Nephron progenitor cell (in vitro differentiated cells): Measurements from ENCODE around the gene CMTM5.

Experiments
- DNase-seq: peaks from one replicate; pipeline ENCODE4 v3.0.0; 2021
- H3K27ac Mint-ChIP-seq: 2 replicates; pipeline ENCODE4 v1.8.0; 2021; ENCODE audit warnings: mild to moderate bottlenecking, moderate library complexity, mixed read lengths
- H3K27me3 Mint-ChIP-seq: 2 replicates; pipeline ENCODE4 v1.8.0; 2021; ENCODE audit warnings: mild to moderate bottlenecking, low read depth, mixed read lengths; ENCODE audit not compliant: poor library complexity
- H3K36me3 Mint-ChIP-seq: 2 replicates; pipeline ENCODE4 v1.8.0; 2021; ENCODE audit warnings: low read depth, mixed read lengths
- H3K4me1 Mint-ChIP-seq: 2 replicates; pipeline ENCODE4 v1.8.0; 2021; ENCODE audit warnings: mixed read lengths
- H3K4me3 Mint-ChIP-seq: 2 replicates; pipeline ENCODE4 v1.8.0; 2021; ENCODE audit warnings: mild to moderate bottlenecking, moderate library complexity, mixed read lengths
- H3K9me3 Mint-ChIP-seq: 2 replicates; pipeline ENCODE4 v1.8.0; 2021; ENCODE audit warnings: mild to moderate bottlenecking, moderate library complexity, mixed read lengths
- CTCF ChIP-seq: fragments of 200-600 bp; sonication (generic); IDR thresholded peaks from 2 replicates; pipeline ENCODE4 v1.5.0; 2021; ENCODE audit warnings: antibody characterized with exemption

The CMTM5 gene

GRCh38 chr14:23405516-23406025 is 28.7 kb downstream of the CMTM5 start:
- TF ChIP-seq CTCF, result no peak
- DNase-seq, result no peak
- Mint-ChIP-seq H3K9me3 (no peaks in the 10 kb centered on the region), H3K4me1 (peaks cover 56% of the 10 kb centered on the region), H3K36me3 (no peaks in the 10 kb centered on the region), H3K27ac (no peak overlapping the region), H3K4me3 (no peak overlapping the region), H3K27me3 (peaks cover 28% of the 10 kb centered on the region)

- TF ChIP-seq CTCF, result no peak
- Mint-ChIP-seq H3K4me1 (peaks cover 61% of the 10 kb centered on the region), H3K27me3 (peaks cover 28% of the 10 kb centered on the region), H3K36me3 (no peaks in the 10 kb centered on the region), H3K9me3 (no peaks in the 10 kb centered on the region), H3K4me3 (no peak overlapping the region), H3K27ac (no peak overlapping the region)
- no peak for DNase-seq
Observed at GRCh38 chr14:23406244-23406643, 29.4 kb downstream of the CMTM5 start.

DNA sequence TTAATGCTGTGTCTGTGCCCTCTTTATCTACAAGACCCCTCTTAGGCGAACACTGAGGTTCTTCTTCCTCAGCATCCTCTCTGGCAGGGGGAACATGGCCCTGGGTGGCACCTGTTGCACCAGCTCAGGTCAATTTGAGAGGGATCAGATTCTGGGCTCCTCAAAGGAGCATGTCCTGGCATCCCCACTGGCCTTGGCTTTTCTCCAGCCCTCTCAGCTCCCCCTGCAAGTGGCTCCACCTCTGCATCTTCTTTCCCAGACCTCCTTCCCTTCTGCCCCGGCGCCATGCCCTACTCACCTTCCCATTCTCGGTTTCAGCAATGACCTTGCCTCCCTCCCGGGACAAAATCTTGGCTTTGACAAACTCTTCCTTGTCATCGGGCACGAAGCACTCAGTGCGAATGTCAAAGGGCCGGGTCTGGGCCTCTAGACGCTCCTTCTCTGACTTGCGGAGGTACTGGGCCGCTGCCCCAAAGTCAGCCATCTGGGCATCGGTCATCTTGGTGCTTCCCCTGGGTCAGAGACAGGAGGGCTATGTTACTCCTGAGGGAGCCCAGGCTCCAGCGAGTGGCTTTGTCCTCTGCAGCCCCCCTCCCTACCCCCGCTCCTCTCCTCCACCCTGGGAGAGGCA is 30.0 kb downstream of the CMTM5 start:
- TF ChIP-seq CTCF, result no peak
- Mint-ChIP-seq H3K27ac (no peak overlapping the region), H3K27me3 (peaks cover 28% of the 10 kb centered on the region), H3K4me1 (peaks cover 59% of the 10 kb centered on the region), H3K4me3 (no peak overlapping the region), H3K36me3 (no peaks in the 10 kb centered on the region), H3K9me3 (no peaks in the 10 kb centered on the region)
- no peak for DNase-seq

DNA sequence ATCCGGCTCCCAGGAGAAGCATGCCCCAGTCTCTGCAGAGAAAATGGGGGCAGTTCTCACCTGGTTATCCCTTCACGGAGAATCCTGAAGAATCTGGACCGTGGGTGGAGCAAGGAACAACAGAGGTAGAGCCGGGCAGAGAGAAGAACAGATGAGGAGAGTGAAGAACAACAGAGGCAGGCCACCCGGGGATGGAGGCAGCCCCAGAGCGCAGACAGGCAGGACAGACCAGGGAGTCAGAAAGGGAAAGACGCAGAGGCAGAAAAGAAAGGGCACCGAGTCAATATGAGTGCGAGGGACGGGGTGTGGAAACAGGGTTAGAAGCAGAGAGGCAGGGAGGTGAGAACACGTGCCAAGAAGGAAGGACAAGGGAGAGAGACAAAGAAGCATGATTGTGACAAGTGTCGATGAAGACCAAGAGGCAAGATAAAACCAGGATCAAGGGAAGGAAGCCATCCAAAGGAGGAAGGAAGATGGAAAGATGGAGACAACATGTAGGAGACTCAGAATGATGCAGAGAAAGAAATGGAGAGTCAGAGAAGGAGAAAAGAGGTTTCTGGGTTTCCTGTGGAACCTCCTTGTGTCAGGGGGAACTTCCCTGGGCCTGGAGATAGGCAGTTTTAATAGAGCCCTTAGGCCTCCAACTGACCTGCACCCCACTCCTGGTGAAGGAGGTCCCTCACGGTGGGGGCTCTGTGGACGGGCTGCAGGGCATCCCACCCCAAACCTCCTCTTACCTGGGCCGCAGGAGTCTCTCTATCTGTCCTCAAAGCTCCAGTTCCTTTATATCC is 30.9 kb downstream of the CMTM5 start, which contains the start of gene MYH6:
MYH6 (minus strand) TSS at position 758 of the 791 bp plus-strand sequence. CDS start 1,050 bp downstream, outside the sequence.
- TF ChIP-seq CTCF, result no peak
- Mint-ChIP-seq H3K36me3 (no peaks in the 10 kb centered on the region), H3K4me3 (no peak within 1 kb of the TSS), H3K9me3 (no peaks in the 10 kb centered on the region), H3K4me1 (peaks cover 50% of the 10 kb centered on the region), H3K27me3 (peaks cover 28% of the 10 kb centered on the region), H3K27ac (peak within 1 kb of the TSS; percentile 26)
- DNase-seq, result no peak

DNA sequence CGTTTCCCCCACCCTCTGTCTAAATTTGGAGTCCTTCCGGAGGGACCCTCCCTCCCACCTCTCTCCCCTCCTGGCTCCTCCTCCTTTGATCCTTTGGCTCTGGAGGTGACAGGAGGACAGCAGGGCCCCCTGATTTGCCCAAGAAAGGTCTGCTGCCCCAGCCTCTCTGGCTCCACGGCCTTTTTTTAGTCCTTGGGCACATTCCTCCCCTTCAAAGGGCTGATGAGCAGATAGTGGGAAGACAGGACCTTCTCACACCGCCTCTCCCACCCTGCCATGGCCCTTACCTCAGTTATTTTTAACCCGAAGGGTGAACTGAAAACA is 31.4 kb downstream of the CMTM5 start:
- H3K36me3 Mint-ChIP-seq, result no peaks in the 10 kb centered on the region
- peaks cover 45% of the 10 kb centered on the region for H3K4me1 Mint-ChIP-seq
- peaks cover 24% of the 10 kb centered on the region for H3K27me3 Mint-ChIP-seq
- H3K9me3 Mint-ChIP-seq, result no peaks in the 10 kb centered on the region
- no peak overlapping the region for H3K4me3 Mint-ChIP-seq
- no peak for DNase-seq
- no peak for TF ChIP-seq CTCF
- H3K27ac Mint-ChIP-seq, result no peak overlapping the region
